COLO668 (cell line): Measurements from ENCODE around the gene TMEM239.
"Not testable (repeated sequence)": the region's sequence is repeated elsewhere in the genome, so short reads cannot be mapped to it uniquely, and the experiment has no call there.

ENCODE experiments used
- DNase-seq: peaks from one replicate; lab custom pipeline; 2025; ENCODE audit not compliant: unreplicated experiment; lab: John Stamatoyannopoulos, UW

The TMEM239 gene

GRCh38 chr20:2816030-2816582 lies at the start of gene TMEM239:
TMEM239 (plus strand) TSS chr20:2816364; CDS start chr20:2816555, 191 bp downstream.
- DNase-seq: no peak

- no peak for DNase-seq
Measured at GRCh38 chr20:2767768-2768631, 48.2 kb upstream of the TMEM239 start.

GRCh38 chr20:2768632-2769015 lies 47.5 kb upstream of the TMEM239 start:
- DNase-seq: no peak

GRCh38 chr20:2770091-2770490 lies 46.1 kb upstream of the TMEM239 start:
- not testable (repeated sequence) for DNase-seq

GRCh38 chr20:2771631-2772080 lies 44.5 kb upstream of the TMEM239 start:
- DNase-seq: no peak

GRCh38 chr20:2773812-2774211 lies 42.4 kb upstream of the TMEM239 start:
- DNase-seq: no peak

GRCh38 chr20:2775139-2775538 lies 41.0 kb upstream of the TMEM239 start:
- DNase-seq: no peak

- DNase-seq: no peak
Measured at GRCh38 chr20:2778602-2779321, 37.4 kb upstream of the TMEM239 start.

GRCh38 chr20:2780948-2781347 lies 35.2 kb upstream of the TMEM239 start:
- DNase-seq: no peak

- no peak for DNase-seq
Measured at GRCh38 chr20:2783908-2784566, 32.1 kb upstream of the TMEM239 start.

GRCh38 chr20:2793471-2793870 lies 22.7 kb upstream of the TMEM239 start:
- no peak for DNase-seq

GRCh38 chr20:2794202-2794748 lies 21.9 kb upstream of the TMEM239 start:
- no peak for DNase-seq

- DNase-seq: no peak
Measured at GRCh38 chr20:2794866-2795447, 21.2 kb upstream of the TMEM239 start.

GRCh38 chr20:2795451-2795850 lies 20.7 kb upstream of the TMEM239 start:
- DNase-seq: no peak

- DNase-seq: no peak
Measured at GRCh38 chr20:2796011-2796660, 20.0 kb upstream of the TMEM239 start.

- DNase-seq: no peak
Measured at GRCh38 chr20:2797136-2797983, 18.8 kb upstream of the TMEM239 start.

GRCh38 chr20:2798095-2798805 lies 17.9 kb upstream of the TMEM239 start:
- no peak for DNase-seq

- no peak for DNase-seq
Measured at GRCh38 chr20:2798814-2799213, 17.4 kb upstream of the TMEM239 start.

GRCh38 chr20:2799271-2799670 lies 16.9 kb upstream of the TMEM239 start:
- DNase-seq: no peak
